ENCODE results near the gene LEMD1.

DNA sequence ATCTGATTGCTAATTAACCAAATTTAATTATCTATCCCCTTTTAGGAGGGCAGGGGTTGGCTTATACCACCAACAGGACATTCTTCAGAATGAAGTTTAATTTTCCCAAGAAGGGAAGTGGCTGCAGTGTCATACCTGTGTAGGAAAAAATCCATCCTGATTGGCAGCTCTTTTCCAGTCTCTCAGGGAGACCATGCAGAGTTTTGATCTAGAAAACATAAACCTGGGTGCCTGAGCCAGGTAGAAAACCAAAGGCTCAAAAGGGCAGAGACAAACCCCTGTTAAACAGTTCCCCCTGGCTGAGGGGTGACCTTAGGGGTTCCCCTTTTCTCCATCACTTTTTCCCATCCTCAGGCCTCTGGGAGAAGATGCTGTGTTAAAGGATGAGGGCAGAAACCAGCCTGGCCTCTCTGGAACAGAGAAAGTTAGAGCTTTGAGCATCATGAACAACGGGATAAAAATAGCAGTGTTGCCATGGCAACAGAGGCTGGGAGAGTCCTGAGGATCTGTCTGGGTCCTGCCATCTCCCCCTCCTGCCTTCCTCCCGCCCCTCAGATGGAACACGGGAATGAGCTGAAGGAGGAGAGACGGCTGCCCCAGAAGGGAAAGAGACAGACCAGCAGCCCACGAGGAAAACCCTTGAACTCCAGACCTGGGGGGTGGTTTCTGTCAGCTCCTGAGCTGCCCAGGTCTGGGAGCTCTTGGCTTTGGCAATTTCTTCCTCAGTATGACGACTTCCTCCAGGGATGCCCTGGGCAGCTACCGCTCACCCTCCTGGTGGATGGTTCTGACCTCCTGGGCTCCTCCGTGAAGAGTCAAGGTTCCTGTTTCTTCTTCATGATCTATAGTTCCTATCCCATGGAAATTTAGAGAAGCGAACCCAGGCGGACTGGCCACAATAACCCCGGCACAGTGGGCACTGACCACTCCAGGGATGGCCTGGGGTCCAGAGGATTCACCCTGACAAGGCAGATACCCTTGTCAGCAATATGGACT, 14.0 kb upstream of the LEMD1 start:
- TF ChIP-seq, protein P1, sequence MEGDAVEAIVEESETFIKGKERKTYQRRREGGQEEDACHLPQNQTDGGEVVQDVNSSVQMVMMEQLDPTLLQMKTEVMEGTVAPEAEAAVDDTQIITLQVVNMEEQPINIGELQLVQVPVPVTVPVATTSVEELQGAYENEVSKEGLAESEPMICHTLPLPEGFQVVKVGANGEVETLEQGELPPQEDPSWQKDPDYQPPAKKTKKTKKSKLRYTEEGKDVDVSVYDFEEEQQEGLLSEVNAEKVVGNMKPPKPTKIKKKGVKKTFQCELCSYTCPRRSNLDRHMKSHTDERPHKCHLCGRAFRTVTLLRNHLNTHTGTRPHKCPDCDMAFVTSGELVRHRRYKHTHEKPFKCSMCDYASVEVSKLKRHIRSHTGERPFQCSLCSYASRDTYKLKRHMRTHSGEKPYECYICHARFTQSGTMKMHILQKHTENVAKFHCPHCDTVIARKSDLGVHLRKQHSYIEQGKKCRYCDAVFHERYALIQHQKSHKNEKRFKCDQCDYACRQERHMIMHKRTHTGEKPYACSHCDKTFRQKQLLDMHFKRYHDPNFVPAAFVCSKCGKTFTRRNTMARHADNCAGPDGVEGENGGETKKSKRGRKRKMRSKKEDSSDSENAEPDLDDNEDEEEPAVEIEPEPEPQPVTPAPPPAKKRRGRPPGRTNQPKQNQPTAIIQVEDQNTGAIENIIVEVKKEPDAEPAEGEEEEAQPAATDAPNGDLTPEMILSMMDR (IDR thresholded peaks at IDR 0.05; ENCODE audit: insufficient read depth, low read length) = no peak
- TF ChIP-seq, protein P2, sequence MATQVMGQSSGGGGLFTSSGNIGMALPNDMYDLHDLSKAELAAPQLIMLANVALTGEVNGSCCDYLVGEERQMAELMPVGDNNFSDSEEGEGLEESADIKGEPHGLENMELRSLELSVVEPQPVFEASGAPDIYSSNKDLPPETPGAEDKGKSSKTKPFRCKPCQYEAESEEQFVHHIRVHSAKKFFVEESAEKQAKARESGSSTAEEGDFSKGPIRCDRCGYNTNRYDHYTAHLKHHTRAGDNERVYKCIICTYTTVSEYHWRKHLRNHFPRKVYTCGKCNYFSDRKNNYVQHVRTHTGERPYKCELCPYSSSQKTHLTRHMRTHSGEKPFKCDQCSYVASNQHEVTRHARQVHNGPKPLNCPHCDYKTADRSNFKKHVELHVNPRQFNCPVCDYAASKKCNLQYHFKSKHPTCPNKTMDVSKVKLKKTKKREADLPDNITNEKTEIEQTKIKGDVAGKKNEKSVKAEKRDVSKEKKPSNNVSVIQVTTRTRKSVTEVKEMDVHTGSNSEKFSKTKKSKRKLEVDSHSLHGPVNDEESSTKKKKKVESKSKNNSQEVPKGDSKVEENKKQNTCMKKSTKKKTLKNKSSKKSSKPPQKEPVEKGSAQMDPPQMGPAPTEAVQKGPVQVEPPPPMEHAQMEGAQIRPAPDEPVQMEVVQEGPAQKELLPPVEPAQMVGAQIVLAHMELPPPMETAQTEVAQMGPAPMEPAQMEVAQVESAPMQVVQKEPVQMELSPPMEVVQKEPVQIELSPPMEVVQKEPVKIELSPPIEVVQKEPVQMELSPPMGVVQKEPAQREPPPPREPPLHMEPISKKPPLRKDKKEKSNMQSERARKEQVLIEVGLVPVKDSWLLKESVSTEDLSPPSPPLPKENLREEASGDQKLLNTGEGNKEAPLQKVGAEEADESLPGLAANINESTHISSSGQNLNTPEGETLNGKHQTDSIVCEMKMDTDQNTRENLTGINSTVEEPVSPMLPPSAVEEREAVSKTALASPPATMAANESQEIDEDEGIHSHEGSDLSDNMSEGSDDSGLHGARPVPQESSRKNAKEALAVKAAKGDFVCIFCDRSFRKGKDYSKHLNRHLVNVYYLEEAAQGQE (IDR thresholded peaks at IDR 0.05; ENCODE audit: insufficient replicate concordance, low read depth) = no peak

All from HL-60 (cell line).